SK-N-SH (cell line): ENCODE results near the gene NOD2.

Experiments
- CTCF ChIP-seq: fragments of 200-600 bp; sonication (generic); IDR thresholded peaks from 2 replicates; pipeline ENCODE4 v1.6.1; 2017; ENCODE audit warnings: antibody characterized with exemption, mild to moderate bottlenecking, moderate library complexity
- EP300 ChIP-seq, 2 experiments: IDR thresholded peaks; 2 replicates each; pipeline versions ENCODE4 v1.4.0 to v1.6.1; 2012; ENCODE audit warnings: borderline replicate concordance in 1 of 2, low read depth in 1 of 2, low read length in 1 of 2
- EZH2phosphoT487 ChIP-seq: fragments of 200-600 bp; sonication (generic); IDR thresholded peaks from 2 replicates; pipeline ENCODE4 v1.6.1; 2017; ENCODE audit warnings: low read depth, mixed run types, mild to moderate bottlenecking, antibody characterized with exemption, moderate library complexity, borderline replicate concordance
- FOXM1 ChIP-seq: IDR thresholded peaks from 2 replicates; pipeline ENCODE4 v1.4.0; 2012; ENCODE audit warnings: low read depth, mild to moderate bottlenecking
- GABPA ChIP-seq: IDR thresholded peaks from 2 replicates; pipeline ENCODE4 v1.4.0; 2012; ENCODE audit warnings: low read depth, mild to moderate bottlenecking
- JUND ChIP-seq: IDR thresholded peaks from 2 replicates; pipeline ENCODE4 v1.4.0; 2012
- MAX ChIP-seq: IDR thresholded peaks from 2 replicates; pipeline ENCODE4 v1.4.0; 2012; ENCODE audit warnings: low read depth
- PBX3 ChIP-seq: IDR thresholded peaks from 2 replicates; pipeline ENCODE4; 2012
- POLR2AphosphoS5 ChIP-seq: IDR thresholded peaks from 2 replicates; pipeline ENCODE4 v1.6.1; 2012; ENCODE audit warnings: low read depth, low read length
- REST ChIP-seq: IDR thresholded peaks from 2 replicates; pipeline ENCODE4 v1.6.1; 2012; ENCODE audit warnings: mild to moderate bottlenecking, low read depth, low read length, moderate library complexity
- TCF12 ChIP-seq: IDR thresholded peaks from 2 replicates; pipeline ENCODE4 v1.4.0; 2012

GRCh38 chr16:50652836-50653425, 40.5 kb upstream of the NOD2 start:
- TF ChIP-seq MAX (no peak), REST (no peak), CTCF (no peak), EP300 (IDR thresholded peaks at IDR 0.05; ENCODE audit: borderline replicate concordance in 1 of 2, low read depth in 1 of 2, low read length in 1 of 2) (no peak), GABPA (no peak), TCF12 (no peak), PBX3 (no peak), EZH2phosphoT487 (no peak), JUND (no peak), POLR2AphosphoS5 (no peak), FOXM1 (no peak)
